Measurements from ENCODE around the gene AK5.

- TF ChIP-seq, protein P1, sequence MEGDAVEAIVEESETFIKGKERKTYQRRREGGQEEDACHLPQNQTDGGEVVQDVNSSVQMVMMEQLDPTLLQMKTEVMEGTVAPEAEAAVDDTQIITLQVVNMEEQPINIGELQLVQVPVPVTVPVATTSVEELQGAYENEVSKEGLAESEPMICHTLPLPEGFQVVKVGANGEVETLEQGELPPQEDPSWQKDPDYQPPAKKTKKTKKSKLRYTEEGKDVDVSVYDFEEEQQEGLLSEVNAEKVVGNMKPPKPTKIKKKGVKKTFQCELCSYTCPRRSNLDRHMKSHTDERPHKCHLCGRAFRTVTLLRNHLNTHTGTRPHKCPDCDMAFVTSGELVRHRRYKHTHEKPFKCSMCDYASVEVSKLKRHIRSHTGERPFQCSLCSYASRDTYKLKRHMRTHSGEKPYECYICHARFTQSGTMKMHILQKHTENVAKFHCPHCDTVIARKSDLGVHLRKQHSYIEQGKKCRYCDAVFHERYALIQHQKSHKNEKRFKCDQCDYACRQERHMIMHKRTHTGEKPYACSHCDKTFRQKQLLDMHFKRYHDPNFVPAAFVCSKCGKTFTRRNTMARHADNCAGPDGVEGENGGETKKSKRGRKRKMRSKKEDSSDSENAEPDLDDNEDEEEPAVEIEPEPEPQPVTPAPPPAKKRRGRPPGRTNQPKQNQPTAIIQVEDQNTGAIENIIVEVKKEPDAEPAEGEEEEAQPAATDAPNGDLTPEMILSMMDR (IDR thresholded peaks at IDR 0.05; ENCODE audit: low read depth, low read length), result no peak
- TF ChIP-seq POLR2A (IDR thresholded peaks at IDR 0.05; ENCODE audit: extremely low read depth, insufficient read length), result no peak
- no peak for TF ChIP-seq MYC (IDR thresholded peaks at IDR 0.05; ENCODE audit: low read depth, low read length)
These were observed 225.0 kb downstream of the AK5 start for GRCh38 chr1:77506771-77507170.

Measured in NB4 (cell line).